Uterus (tissue), 4 donors: Measurements from ENCODE around the gene LRRC8C. TPM values are rescaled to one million over a fixed set of nuclear protein-coding genes. Genes with fewer than 3 reads are reported as not detected.

Experiments used
- DNase-seq, 2 donors: peaks; one replicate each; pipeline ENCODE4 v3.0.0-alpha.2; 2019 to 2020
- H3K27ac ChIP-seq, 2 donors: fragments of 200-600 bp; sonication (generic); 1 replicate in 1 of 2; 2 replicates in 1 of 2; pipeline ENCODE4 v1.5.1; 2016 to 2018
- H3K27me3 ChIP-seq, 2 donors: fragments of 200-600 bp; sonication (generic); one replicate each; pipeline ENCODE4 v1.5.1; 2018 to 2019; ENCODE audit warnings: control low read depth in 1 of 2
- H3K36me3 ChIP-seq, 2 donors: fragments of 200-600 bp; sonication (generic); one replicate each; pipeline ENCODE4 v1.5.1; 2019; ENCODE audit warnings: control low read depth in 1 of 2
- H3K4me1 ChIP-seq, 2 donors: fragments of 200-600 bp; sonication (generic); one replicate each; pipeline ENCODE4 v1.5.1; 2018 to 2019; ENCODE audit warnings: control low read depth in 1 of 2
- H3K4me3 ChIP-seq, 2 donors: fragments of 200-600 bp; sonication (generic); 1 replicate in 1 of 2; 2 replicates in 1 of 2; pipeline ENCODE4 v1.5.1; 2018 to 2019; ENCODE audit warnings: mild to moderate bottlenecking in 1 of 2
- H3K9me3 ChIP-seq, 2 donors: fragments of 200-600 bp; sonication (generic); one replicate each; pipeline ENCODE4 v1.5.1; 2019; ENCODE audit warnings: control low read depth in 1 of 2
- CTCF ChIP-seq, 4 experiments: fragments of 200-600 bp in 2 of 4; fragments of 450-650 bp in 2 of 4; sonication (generic) in 2 of 4; IDR thresholded peaks; one replicate each; pipeline ENCODE4 v1.5.1; 2016 to 2019; ENCODE audit warnings: antibody characterized with exemption in 4 of 4, mild to moderate bottlenecking in 2 of 4, moderate library complexity in 1 of 4
- POLR2A ChIP-seq, 2 donors: fragments of 450-650 bp; IDR thresholded peaks; one replicate each; pipeline ENCODE4 v1.6.1; 2016; ENCODE audit warnings: antibody characterized with exemption in 2 of 2, mild to moderate bottlenecking in 1 of 2, moderate library complexity in 1 of 2
- intact Hi-C: fragments of 100-400 bp; cut with DNase I; formaldehyde crosslinking; loops from one replicate; pipeline ENCODE4 v1.15.1; 2023; ENCODE audit warnings: low total_unique reads
- total RNA-seq, 4 donors: library from RNA; depleted of rRNA in 3 of 4; stranded (reverse); fragments of >200 nt in 3 of 4; gene quantifications; one replicate each; pipeline versions ENCODE4 v1.1.0 to v1.2.4, GENCODE V29; 2014 to 2023
- donor health status: DM: yes; HTN: yes; CAD: no.

The LRRC8C gene
- total RNA-seq, 4 donors from 2014 or later, result 10.9 to 23.8 (median 19.8) TPM

GRCh38 chr1:89598450-89599331 is 34.2 kb upstream of the LRRC8C start:
- intact Hi-C loops, result no loop called here

GRCh38 chr1:89599332-89599630 is 33.6 kb upstream of the LRRC8C start:
- no peak overlapping the region for H3K4me3 ChIP-seq
- no peak for TF ChIP-seq CTCF (IDR thresholded peaks at IDR 0.05)
- TF ChIP-seq POLR2A (IDR thresholded peaks at IDR 0.05), result no peak
- intact Hi-C loops, result no loop called here
- H3K27ac ChIP-seq, result no peak overlapping the region
- no peak for DNase-seq
- H3K9me3 ChIP-seq, result no peaks in the 10 kb centered on the region
- no peaks in the 10 kb centered on the region for H3K27me3 ChIP-seq
- H3K36me3 ChIP-seq, result no peaks in the 10 kb centered on the region
- peaks cover 0 to 5% of the 10 kb centered on the region in 2 donors for H3K4me1 ChIP-seq

More at GRCh38 chr1:89598450-89599331, 34.2 kb upstream of the LRRC8C start:
- no peak overlapping the region for H3K27ac ChIP-seq
- no peaks in the 10 kb centered on the region for H3K36me3 ChIP-seq
- H3K27me3 ChIP-seq, result no peaks in the 10 kb centered on the region
- DNase-seq, result no peak
- H3K9me3 ChIP-seq, result no peaks in the 10 kb centered on the region
- H3K4me3 ChIP-seq, result no peak overlapping the region
- TF ChIP-seq CTCF (IDR thresholded peaks at IDR 0.05), result peak; percentile 52 to 74 (median 58)
- no peak for TF ChIP-seq POLR2A (IDR thresholded peaks at IDR 0.05)
- H3K4me1 ChIP-seq, result peaks cover 0 to 2% of the 10 kb centered on the region in 2 donors

GRCh38 chr1:89600451-89601224 is 32.3 kb upstream of the LRRC8C start:
- H3K4me3 ChIP-seq, result no peak overlapping the region
- no peaks in the 10 kb centered on the region for H3K9me3 ChIP-seq
- H3K4me1 ChIP-seq, result peaks cover 0 to 5% of the 10 kb centered on the region in 2 donors
- DNase-seq, result no peak
- TF ChIP-seq CTCF (IDR thresholded peaks at IDR 0.05), result no peak
- TF ChIP-seq POLR2A (IDR thresholded peaks at IDR 0.05), result no peak
- no peaks in the 10 kb centered on the region for H3K36me3 ChIP-seq
- intact Hi-C loops, result no loop called here
- no peaks in the 10 kb centered on the region for H3K27me3 ChIP-seq
- no peak overlapping the region for H3K27ac ChIP-seq

DNA sequence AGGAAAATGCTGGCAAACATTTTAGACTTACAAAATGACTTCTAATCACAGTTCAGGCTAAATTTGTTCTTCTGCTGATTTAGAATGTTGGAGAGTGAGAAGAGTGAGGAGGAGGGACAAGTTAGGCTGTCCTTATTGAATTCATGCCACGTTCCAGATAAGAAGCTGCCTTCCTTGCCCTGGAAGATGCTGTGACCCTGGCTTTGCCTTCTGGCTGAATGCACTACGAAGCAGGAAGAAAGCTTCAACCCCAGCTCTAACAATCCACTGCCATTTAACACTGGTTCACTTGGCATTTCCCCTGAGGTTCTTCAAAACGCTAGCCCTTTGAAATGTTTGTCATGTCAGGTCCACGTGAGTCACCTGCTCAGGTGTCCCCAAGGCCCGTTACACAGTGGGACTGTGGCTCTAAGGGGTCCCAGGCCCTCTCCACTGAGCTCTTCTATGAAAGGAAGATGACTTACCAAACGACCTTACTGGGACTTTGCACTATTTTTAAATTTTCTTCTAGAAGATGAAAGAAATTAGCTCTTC is 30.0 kb upstream of the LRRC8C start:
- no peak for TF ChIP-seq POLR2A (IDR thresholded peaks at IDR 0.05)
- TF ChIP-seq CTCF (IDR thresholded peaks at IDR 0.05), result no peak

More for the DNA sequence above, 30.0 kb upstream of the LRRC8C start:
- peaks cover 0 to 5% of the 10 kb centered on the region in 2 donors for H3K4me1 ChIP-seq
- H3K9me3 ChIP-seq, result no peaks in the 10 kb centered on the region
- no peak overlapping the region for H3K4me3 ChIP-seq
- no peaks in the 10 kb centered on the region for H3K27me3 ChIP-seq
- H3K27ac ChIP-seq, result peak overlapping the region; percentile 58 to 73
- peak in 1 of 2 donors; percentile 26 for DNase-seq
- intact Hi-C loops, result no loop called here
- H3K36me3 ChIP-seq, result no peaks in the 10 kb centered on the region
